Measurements from ENCODE around the gene GPR37L1.

Gene GPR37L1

DNA sequence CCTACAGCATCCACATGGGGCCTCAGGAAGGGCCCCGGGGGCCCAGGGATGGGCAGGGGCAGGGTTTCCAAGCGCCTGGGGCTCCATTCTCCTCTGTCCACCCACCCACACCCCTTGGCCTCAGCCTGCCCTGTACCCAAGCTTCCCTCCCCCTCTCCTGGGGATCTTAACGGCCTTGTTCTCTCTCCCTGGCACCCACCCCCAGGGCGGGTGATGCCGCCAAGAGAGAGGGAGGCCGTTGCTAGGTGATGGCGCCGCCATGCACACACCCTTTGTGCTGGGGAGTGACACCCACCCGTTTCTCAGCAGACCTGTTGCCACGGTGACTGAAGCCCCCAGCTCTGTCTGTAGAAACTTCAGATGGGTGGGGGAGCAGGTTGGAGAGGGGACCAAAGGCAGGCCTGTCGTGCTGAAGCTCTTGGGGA, 7.6 kb downstream of the GPR37L1 start:
- Histone ChIP-seq H3K27me3 (ENCODE audit: insufficient read depth, low read length, poor library complexity, severe bottlenecking) (no peaks in the 10 kb centered on the region), H3K9ac (ENCODE audit: low read depth, low read length, poor library complexity, severe bottlenecking) (no peak overlapping the region), H3K4me1 (ENCODE audit: insufficient read depth, low read length, poor library complexity, severe bottlenecking) (no peaks in the 10 kb centered on the region), H3K79me2 (ENCODE audit: insufficient read depth, low read length) (no peaks in the 10 kb centered on the region), H3K4me2 (ENCODE audit: low read depth, low read length, poor library complexity, severe bottlenecking) (no peak overlapping the region), H3K36me3 (ENCODE audit: insufficient read depth, low read length) (peaks cover 30% of the 10 kb centered on the region; the same call in 1 of the 2 replicates), H3K4me3 (ENCODE audit: low read length, poor library complexity, severe bottlenecking) (no peak overlapping the region), H2AFZ (ENCODE audit: low read length) (no peak overlapping the region), H4K20me1 (ENCODE audit: insufficient read depth, low read length, poor library complexity, severe bottlenecking) (peaks cover under 1% of the 10 kb centered on the region), H3F3A (ENCODE audit: low read depth) (no peaks in the 10 kb centered on the region), H3K9me2 (replicated peaks; ENCODE audit: low read depth, low read length) (no peaks in the 10 kb centered on the region), H3K9me3 (ENCODE audit: insufficient read depth, low read depth, low read length) (no peaks in the 10 kb centered on the region)
- TF ChIP-seq EZH2phosphoT487 (IDR thresholded peaks at IDR 0.05; ENCODE audit: borderline replicate concordance), result no peak
- TF ChIP-seq, protein P1, sequence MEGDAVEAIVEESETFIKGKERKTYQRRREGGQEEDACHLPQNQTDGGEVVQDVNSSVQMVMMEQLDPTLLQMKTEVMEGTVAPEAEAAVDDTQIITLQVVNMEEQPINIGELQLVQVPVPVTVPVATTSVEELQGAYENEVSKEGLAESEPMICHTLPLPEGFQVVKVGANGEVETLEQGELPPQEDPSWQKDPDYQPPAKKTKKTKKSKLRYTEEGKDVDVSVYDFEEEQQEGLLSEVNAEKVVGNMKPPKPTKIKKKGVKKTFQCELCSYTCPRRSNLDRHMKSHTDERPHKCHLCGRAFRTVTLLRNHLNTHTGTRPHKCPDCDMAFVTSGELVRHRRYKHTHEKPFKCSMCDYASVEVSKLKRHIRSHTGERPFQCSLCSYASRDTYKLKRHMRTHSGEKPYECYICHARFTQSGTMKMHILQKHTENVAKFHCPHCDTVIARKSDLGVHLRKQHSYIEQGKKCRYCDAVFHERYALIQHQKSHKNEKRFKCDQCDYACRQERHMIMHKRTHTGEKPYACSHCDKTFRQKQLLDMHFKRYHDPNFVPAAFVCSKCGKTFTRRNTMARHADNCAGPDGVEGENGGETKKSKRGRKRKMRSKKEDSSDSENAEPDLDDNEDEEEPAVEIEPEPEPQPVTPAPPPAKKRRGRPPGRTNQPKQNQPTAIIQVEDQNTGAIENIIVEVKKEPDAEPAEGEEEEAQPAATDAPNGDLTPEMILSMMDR (conservative IDR thresholded peaks at IDR 0.05; ENCODE audit: low read length), result no peak

GRCh38 chr1:202130816-202131522, 8.3 kb downstream of the GPR37L1 start:
- no peaks in the 10 kb centered on the region for H3K4me1 ChIP-seq (ENCODE audit: insufficient read depth, low read length, poor library complexity, severe bottlenecking)
- no peak overlapping the region for H3K4me2 ChIP-seq (ENCODE audit: low read depth, low read length, poor library complexity, severe bottlenecking)
- H3K9me2 ChIP-seq (replicated peaks; ENCODE audit: low read depth, low read length), result no peaks in the 10 kb centered on the region
- H3K27me3 ChIP-seq (ENCODE audit: insufficient read depth, low read length, poor library complexity, severe bottlenecking), result no peaks in the 10 kb centered on the region
- H2AFZ ChIP-seq (ENCODE audit: low read length), result no peak overlapping the region
- H4K20me1 ChIP-seq (ENCODE audit: insufficient read depth, low read length, poor library complexity, severe bottlenecking), result peaks cover 4% of the 10 kb centered on the region
- H3K9ac ChIP-seq (ENCODE audit: low read depth, low read length, poor library complexity, severe bottlenecking), result no peak overlapping the region
- H3K36me3 ChIP-seq (ENCODE audit: insufficient read depth, low read length), result peaks cover 30% of the 10 kb centered on the region; the same call in 1 of the 2 replicates
- no peaks in the 10 kb centered on the region for H3K9me3 ChIP-seq (ENCODE audit: insufficient read depth, low read depth, low read length)
- TF ChIP-seq, protein P1 (conservative IDR thresholded peaks at IDR 0.05; ENCODE audit: low read length), result no peak
- TF ChIP-seq EZH2phosphoT487 (IDR thresholded peaks at IDR 0.05; ENCODE audit: borderline replicate concordance), result no peak
- no peaks in the 10 kb centered on the region for H3K79me2 ChIP-seq (ENCODE audit: insufficient read depth, low read length)
- no peaks in the 10 kb centered on the region for H3F3A ChIP-seq (ENCODE audit: low read depth)
- H3K4me3 ChIP-seq (ENCODE audit: low read length, poor library complexity, severe bottlenecking), result no peak overlapping the region

GRCh38 chr1:202131956-202132821, 9.5 kb downstream of the GPR37L1 start:
- no peak overlapping the region for H2AFZ ChIP-seq (ENCODE audit: low read length)
- no peaks in the 10 kb centered on the region for H3K79me2 ChIP-seq (ENCODE audit: insufficient read depth, low read length)
- peaks cover 30% of the 10 kb centered on the region; the same call in 1 of the 2 replicates for H3K36me3 ChIP-seq (ENCODE audit: insufficient read depth, low read length)
- peaks cover 4% of the 10 kb centered on the region for H4K20me1 ChIP-seq (ENCODE audit: insufficient read depth, low read length, poor library complexity, severe bottlenecking)
- no peaks in the 10 kb centered on the region for H3K9me3 ChIP-seq (ENCODE audit: insufficient read depth, low read depth, low read length)
- H3K9me2 ChIP-seq (replicated peaks; ENCODE audit: low read depth, low read length), result no peaks in the 10 kb centered on the region
- no peaks in the 10 kb centered on the region for H3F3A ChIP-seq (ENCODE audit: low read depth)
- TF ChIP-seq EZH2phosphoT487 (IDR thresholded peaks at IDR 0.05; ENCODE audit: borderline replicate concordance), result no peak
- TF ChIP-seq, protein P1 (conservative IDR thresholded peaks at IDR 0.05; ENCODE audit: low read length), result no peak
- no peak overlapping the region for H3K4me3 ChIP-seq (ENCODE audit: low read length, poor library complexity, severe bottlenecking)
- no peak overlapping the region for H3K4me2 ChIP-seq (ENCODE audit: low read depth, low read length, poor library complexity, severe bottlenecking)
- H3K4me1 ChIP-seq (ENCODE audit: insufficient read depth, low read length, poor library complexity, severe bottlenecking), result no peaks in the 10 kb centered on the region
- no peaks in the 10 kb centered on the region for H3K27me3 ChIP-seq (ENCODE audit: insufficient read depth, low read length, poor library complexity, severe bottlenecking)
- H3K9ac ChIP-seq (ENCODE audit: low read depth, low read length, poor library complexity, severe bottlenecking), result no peak overlapping the region
